Astrocyte (in vitro differentiated cells and primary cell): Measurements from ENCODE around the gene CIZ1. TPM values are rescaled to one million over a fixed set of nuclear protein-coding genes. Genes with fewer than 3 reads are reported as not detected.
"Not testable (repeated sequence)": the region's sequence is repeated elsewhere in the genome, so short reads cannot be mapped to it uniquely, and the experiment has no call there.

ENCODE experiments used
- DNase-seq: peaks from one replicate; pipeline ENCODE4 v3.0.0-alpha.2; 2010; ENCODE audit warnings: low read depth
- FAIRE-seq: peaks from 2 replicates; lab custom pipeline; 2011; peaks lifted over from hg19 to GRCh38; lab: Jason Lieb, UNC
- H2AFZ ChIP-seq: 2 replicates; pipeline ENCODE4 v1.6.0; 2012; ENCODE audit warnings: low read depth, low read length, inconsistent platforms
- H3K27ac ChIP-seq: 2 replicates; pipeline ENCODE4 v1.5.1; 2011; ENCODE audit warnings: low read depth, low read length, inconsistent platforms
- H3K27me3 ChIP-seq: 2 replicates; pipeline ENCODE4 v1.6.0; 2011; ENCODE audit warnings: low read length, inconsistent platforms; ENCODE audit not compliant: insufficient read depth
- H3K36me3 ChIP-seq: 2 replicates; pipeline ENCODE4 v1.5.1; 2011; ENCODE audit warnings: low read length, inconsistent platforms; ENCODE audit not compliant: insufficient read depth
- H3K4me1 ChIP-seq: 2 replicates; pipeline ENCODE4 v1.5.1; 2011; ENCODE audit warnings: low read length, inconsistent platforms; ENCODE audit not compliant: insufficient read depth
- H3K4me2 ChIP-seq: 2 replicates; pipeline ENCODE4 v1.6.0; 2012; ENCODE audit warnings: low read length, inconsistent platforms
- H3K4me3 ChIP-seq: 2 replicates; pipeline ENCODE4 v1.5.1; 2011; ENCODE audit warnings: low read depth, mild to moderate bottlenecking, low read length, inconsistent platforms; ENCODE audit not compliant: insufficient read depth
- H3K79me2 ChIP-seq: 2 replicates; pipeline ENCODE4 v1.6.0; 2012; ENCODE audit warnings: mild to moderate bottlenecking, low read length, inconsistent platforms; ENCODE audit not compliant: insufficient read depth
- H3K9ac ChIP-seq: 2 replicates; pipeline ENCODE4 v1.6.0; 2012; ENCODE audit warnings: mild to moderate bottlenecking, low read length, inconsistent platforms
- H3K9me3 ChIP-seq: 2 replicates; pipeline ENCODE4 v1.5.1; 2012; ENCODE audit warnings: low read depth, mild to moderate bottlenecking, low read length, inconsistent platforms; ENCODE audit not compliant: insufficient read depth
- H4K20me1 ChIP-seq: 2 replicates; pipeline ENCODE4 v1.6.0; 2012; ENCODE audit warnings: low read length, inconsistent platforms; ENCODE audit not compliant: insufficient read depth
- H3K27ac Mint-ChIP-seq: one replicate; pipeline ENCODE4 v1.8.0; 2021; ENCODE audit warnings: mild to moderate bottlenecking, mixed read lengths; ENCODE audit not compliant: unreplicated experiment
- H3K27me3 Mint-ChIP-seq: one replicate; pipeline ENCODE4 v1.8.0; 2021; ENCODE audit warnings: low read depth, mixed read lengths; ENCODE audit not compliant: unreplicated experiment
- H3K36me3 Mint-ChIP-seq: one replicate; pipeline ENCODE4 v1.8.0; 2021; ENCODE audit warnings: low read depth, mixed read lengths; ENCODE audit not compliant: unreplicated experiment
- H3K4me1 Mint-ChIP-seq: one replicate; pipeline ENCODE4 v1.8.0; 2021; ENCODE audit warnings: low read depth, mixed read lengths; ENCODE audit not compliant: unreplicated experiment
- H3K4me3 Mint-ChIP-seq: one replicate; pipeline ENCODE4 v1.8.0; 2021; ENCODE audit warnings: mild to moderate bottlenecking, moderate library complexity, mixed read lengths; ENCODE audit not compliant: unreplicated experiment
- H3K9me3 Mint-ChIP-seq: one replicate; pipeline ENCODE4 v1.8.0; 2021; ENCODE audit warnings: mild to moderate bottlenecking, mixed read lengths; ENCODE audit not compliant: unreplicated experiment
- EZH2 ChIP-seq: IDR thresholded peaks from 2 replicates; pipeline ENCODE4 v1.6.1; 2012; ENCODE audit warnings: mild to moderate bottlenecking, low read length, inconsistent platforms; ENCODE audit not compliant: insufficient read depth
- total RNA-seq: library from RNA; stranded (reverse); gene quantifications from 2 replicates; pipeline ENCODE4 v1.2.1, GENCODE V29; 2021
- TF ChIP-seq, protein P1 (sequence below): IDR thresholded peaks from 2 replicates; pipeline ENCODE4 v1.5.1; 2011; ENCODE audit warnings: low read depth, mild to moderate bottlenecking, inconsistent platforms, low read length, moderate library complexity; ENCODE audit not compliant: insufficient read depth

The CIZ1 gene
- total RNA-seq, 1 donor from 2014 or later, result 117 TPM

DNA sequence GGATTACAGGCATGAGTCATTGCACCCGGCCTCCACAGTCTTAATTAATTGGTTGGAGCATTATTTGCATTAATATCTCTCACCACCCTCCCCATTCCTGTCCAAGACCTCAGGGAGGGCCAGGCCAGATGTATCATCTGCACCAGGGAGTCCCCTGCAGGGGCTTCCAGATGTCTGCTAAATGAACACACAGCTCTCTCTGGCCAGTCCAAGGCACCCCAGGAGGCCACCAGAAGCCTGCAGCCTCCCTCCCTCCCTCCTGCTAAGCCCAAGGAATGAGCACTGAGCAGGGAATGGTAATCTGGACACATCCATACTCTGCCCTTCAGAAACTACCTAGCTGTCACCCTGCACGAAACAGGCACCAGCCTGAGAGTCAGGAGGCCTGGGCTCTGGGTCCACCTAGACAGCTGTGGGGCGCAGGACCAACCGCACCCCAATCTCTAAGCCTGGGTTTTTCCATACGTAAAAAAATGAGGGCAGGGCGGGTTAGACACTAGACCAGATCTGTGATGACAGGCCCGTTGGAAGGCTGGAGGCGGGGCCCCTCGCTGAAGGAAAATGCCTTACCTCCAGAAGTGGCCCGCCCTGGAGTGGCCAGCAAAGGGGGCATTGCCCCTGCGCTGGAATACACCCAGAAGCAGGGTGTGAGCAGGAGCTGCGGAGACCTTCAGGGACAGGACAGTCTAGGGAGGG lies 8.3 kb downstream of the CIZ1 start:
- H3K36me3 Mint-ChIP-seq, result peaks cover 36% of the 10 kb centered on the region
- Histone ChIP-seq H3K9ac (no peak overlapping the region), H3K27ac (no peak overlapping the region), H3K36me3 (peaks cover 28% of the 10 kb centered on the region), H3K79me2 (peaks cover under 1% of the 10 kb centered on the region), H3K9me3 (peaks cover 7% of the 10 kb centered on the region), H3K27me3 (no peaks in the 10 kb centered on the region), H3K4me1 (no peaks in the 10 kb centered on the region), H3K4me2 (no peak overlapping the region), H4K20me1 (peaks cover 24% of the 10 kb centered on the region), H2AFZ (no peak overlapping the region), H3K4me3 (no peak overlapping the region)
- DNase-seq (no peak), FAIRE-seq (no peak)
- H3K9me3 Mint-ChIP-seq, result no peaks in the 10 kb centered on the region
- H3K4me3 Mint-ChIP-seq, result no peak overlapping the region
- no peak overlapping the region for H3K27ac Mint-ChIP-seq
- peaks cover under 1% of the 10 kb centered on the region for H3K4me1 Mint-ChIP-seq
- no peak for TF ChIP-seq EZH2
- no peaks in the 10 kb centered on the region for H3K27me3 Mint-ChIP-seq

DNA sequence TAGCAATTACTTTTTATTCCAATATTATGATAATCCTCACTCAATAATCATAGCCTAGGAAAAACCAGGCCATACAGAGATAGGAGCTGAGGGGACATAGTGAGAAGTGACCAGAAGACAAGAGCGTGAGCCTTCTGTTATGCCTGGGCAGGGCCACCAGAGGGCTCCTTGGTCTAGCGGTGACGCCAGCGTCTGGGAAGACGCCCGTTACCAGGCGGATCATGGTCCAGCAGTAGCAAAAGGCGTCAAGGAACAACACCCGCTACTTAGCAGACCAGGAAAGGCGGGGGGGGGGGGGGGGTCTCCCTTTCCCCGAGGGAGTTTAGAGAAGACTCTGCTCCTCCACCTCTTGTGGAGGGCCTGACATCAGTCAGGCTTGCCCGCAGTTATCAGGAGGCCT lies 9.9 kb downstream of the CIZ1 start:
- not testable (repeated sequence) for H3K4me2 ChIP-seq, H3K79me2 ChIP-seq, H3K4me1 ChIP-seq, H3K4me3 ChIP-seq, H3K27me3 Mint-ChIP-seq, DNase-seq, H3K9me3 ChIP-seq, H3K9ac ChIP-seq, H3K27ac Mint-ChIP-seq, H3K27ac ChIP-seq, H3K4me3 Mint-ChIP-seq, H2AFZ ChIP-seq, H3K4me1 Mint-ChIP-seq, H3K9me3 Mint-ChIP-seq, H3K27me3 ChIP-seq, FAIRE-seq
- peaks cover 23% of the 10 kb centered on the region for H4K20me1 ChIP-seq
- peaks cover 39% of the 10 kb centered on the region for H3K36me3 Mint-ChIP-seq
- H3K36me3 ChIP-seq, result peaks cover 35% of the 10 kb centered on the region
- TF ChIP-seq, protein P1, sequence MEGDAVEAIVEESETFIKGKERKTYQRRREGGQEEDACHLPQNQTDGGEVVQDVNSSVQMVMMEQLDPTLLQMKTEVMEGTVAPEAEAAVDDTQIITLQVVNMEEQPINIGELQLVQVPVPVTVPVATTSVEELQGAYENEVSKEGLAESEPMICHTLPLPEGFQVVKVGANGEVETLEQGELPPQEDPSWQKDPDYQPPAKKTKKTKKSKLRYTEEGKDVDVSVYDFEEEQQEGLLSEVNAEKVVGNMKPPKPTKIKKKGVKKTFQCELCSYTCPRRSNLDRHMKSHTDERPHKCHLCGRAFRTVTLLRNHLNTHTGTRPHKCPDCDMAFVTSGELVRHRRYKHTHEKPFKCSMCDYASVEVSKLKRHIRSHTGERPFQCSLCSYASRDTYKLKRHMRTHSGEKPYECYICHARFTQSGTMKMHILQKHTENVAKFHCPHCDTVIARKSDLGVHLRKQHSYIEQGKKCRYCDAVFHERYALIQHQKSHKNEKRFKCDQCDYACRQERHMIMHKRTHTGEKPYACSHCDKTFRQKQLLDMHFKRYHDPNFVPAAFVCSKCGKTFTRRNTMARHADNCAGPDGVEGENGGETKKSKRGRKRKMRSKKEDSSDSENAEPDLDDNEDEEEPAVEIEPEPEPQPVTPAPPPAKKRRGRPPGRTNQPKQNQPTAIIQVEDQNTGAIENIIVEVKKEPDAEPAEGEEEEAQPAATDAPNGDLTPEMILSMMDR, result peak; percentile 30

DNA sequence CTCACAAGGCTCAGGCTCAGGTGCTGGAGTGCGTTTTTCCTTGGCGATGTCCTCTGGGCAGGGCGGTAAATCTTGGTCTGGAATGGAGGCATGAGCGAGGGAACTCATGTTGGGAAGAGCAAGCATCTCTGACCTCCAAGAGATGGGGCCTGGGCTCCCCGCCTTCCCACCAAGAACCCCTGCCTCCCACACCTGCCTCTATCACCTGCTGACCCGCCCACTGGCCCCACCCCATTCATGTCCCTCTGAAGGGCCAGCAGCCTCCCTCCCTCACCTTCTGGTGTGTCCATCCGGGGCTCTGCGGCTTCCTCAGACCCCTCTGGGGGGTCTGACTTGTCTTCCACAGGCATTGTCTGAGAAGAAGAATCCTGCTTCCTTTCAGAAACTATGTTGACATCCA lies 10.9 kb downstream of the CIZ1 start:
- Histone ChIP-seq H3K4me1 (peaks cover 6% of the 10 kb centered on the region), H2AFZ (no peak overlapping the region), H3K27me3 (no peaks in the 10 kb centered on the region), H3K79me2 (no peaks in the 10 kb centered on the region), H3K9me3 (peaks cover 7% of the 10 kb centered on the region), H3K36me3 (peaks cover 36% of the 10 kb centered on the region), H3K9ac (no peak overlapping the region), H3K27ac (no peak overlapping the region), H3K4me3 (no peak overlapping the region), H4K20me1 (peaks cover 23% of the 10 kb centered on the region), H3K4me2 (no peak overlapping the region)
- Mint-ChIP-seq H3K9me3 (no peaks in the 10 kb centered on the region), H3K27me3 (no peaks in the 10 kb centered on the region), H3K4me1 (no peaks in the 10 kb centered on the region), H3K36me3 (peaks cover 36% of the 10 kb centered on the region), H3K27ac (no peak overlapping the region), H3K4me3 (no peak overlapping the region)
- no peak for TF ChIP-seq EZH2
- TF ChIP-seq, protein P1, result no peak
- DNase-seq (no peak), FAIRE-seq (no peak)
